ENCODE results near the gene DNAJC25.

- TF ChIP-seq CTCF (conservative IDR thresholded peaks at IDR 0.05; ENCODE audit: low read depth, low read length) (no peak), EZH2 (IDR thresholded peaks at IDR 0.05; ENCODE audit: borderline replicate concordance, low read depth, low read length, poor library complexity, severe bottlenecking) (no peak)
Observed at GRCh38 chr9:111610149-111610548, 21.0 kb upstream of the DNAJC25 start.

Data from A673 (cell line).